HEK293 (cell line): ENCODE data around the gene WFS1.

Source experiments
- CTCF ChIP-seq: fragments of 450-650 bp; formaldehyde crosslinking; IDR thresholded peaks from 2 replicates; pipeline ENCODE4 v1.5.1; 2016; ENCODE audit warnings: missing biosample characterization, missing genetic modification characterization
- PBX3 ChIP-seq: sonication (generic); formaldehyde crosslinking; IDR thresholded peaks from 2 replicates; pipeline ENCODE4 v1.8.1; 2022; ENCODE audit warnings: mild to moderate bottlenecking, moderate library complexity, missing genetic modification reagents
- REPIN1 ChIP-seq: fragments of 450-650 bp; formaldehyde crosslinking; IDR thresholded peaks from 2 replicates; pipeline ENCODE4 v1.5.1; 2017; ENCODE audit warnings: missing biosample characterization, missing genetic modification characterization, low read depth
- TCF7L2 ChIP-seq: IDR thresholded peaks from 2 replicates; pipeline ENCODE4 v1.6.1; 2011; ENCODE audit warnings: low read depth, mild to moderate bottlenecking, inconsistent platforms, low read length, moderate library complexity, borderline replicate concordance
- ZBTB10 ChIP-seq: fragments of 450-650 bp; formaldehyde crosslinking; IDR thresholded peaks from 2 replicates; pipeline ENCODE4 v1.5.1; 2016; ENCODE audit warnings: missing biosample characterization, missing genetic modification characterization
- ZFP3 ChIP-seq: fragments of 450-650 bp; formaldehyde crosslinking; IDR thresholded peaks from 2 replicates; pipeline ENCODE4 v1.5.1; 2016; ENCODE audit warnings: low read depth, missing biosample characterization, missing genetic modification characterization
- ZNF140 ChIP-seq: fragments of 450-650 bp; formaldehyde crosslinking; IDR thresholded peaks from 2 replicates; pipeline ENCODE4 v1.5.1; 2016; ENCODE audit warnings: missing biosample characterization, missing genetic modification characterization
- ZNF26 ChIP-seq: fragments of 450-650 bp; formaldehyde crosslinking; IDR thresholded peaks from 2 replicates; pipeline ENCODE4 v1.5.1; 2016; ENCODE audit warnings: missing biosample characterization, missing genetic modification characterization
- ZNF324 ChIP-seq: fragments of 450-650 bp; formaldehyde crosslinking; IDR thresholded peaks from 2 replicates; pipeline ENCODE4 v1.5.1; 2016; ENCODE audit warnings: missing biosample characterization, missing genetic modification characterization
- ZNF777 ChIP-seq: fragments of 450-650 bp; formaldehyde crosslinking; IDR thresholded peaks from 2 replicates; pipeline ENCODE4 v1.5.1; 2017; ENCODE audit warnings: missing biosample characterization, missing genetic modification characterization, borderline replicate concordance
- ZNF843 ChIP-seq: fragments of 450-650 bp; formaldehyde crosslinking; IDR thresholded peaks from 2 replicates; pipeline ENCODE4 v1.5.1; 2016; ENCODE audit warnings: missing biosample characterization, missing genetic modification characterization

GRCh38 chr4:6278801-6279197 is 9.1 kb downstream of the WFS1 start:
- TF ChIP-seq CTCF (tag by site-specific recombination), result no peak
- no peak for TF ChIP-seq TCF7L2
- TF ChIP-seq ZNF777 (tag by site-specific recombination), result no peak
- no peak for TF ChIP-seq ZNF843
- TF ChIP-seq ZFP3 (tag by site-specific recombination), result no peak
- TF ChIP-seq REPIN1 (tag by site-specific recombination), result no peak
- no peak for TF ChIP-seq ZNF26 (tag by site-specific recombination)
- no peak for TF ChIP-seq ZNF140 (tag by site-specific recombination)
- TF ChIP-seq PBX3, result no peak
- TF ChIP-seq ZNF324 (tag by site-specific recombination), result no peak
- TF ChIP-seq ZBTB10 (tag by site-specific recombination), result no peak
